Vagina (tissue), 2 donors: ENCODE data around the gene TMEM259.

ENCODE experiments used
- CTCF ChIP-seq, 3 experiments: fragments of 450-650 bp in 2 of 3; fragments of 200-600 bp in 1 of 3; sonication (generic) in 1 of 3; IDR thresholded peaks; one replicate each; pipeline ENCODE4 v1.5.1; 2017 to 2019; ENCODE audit warnings: antibody characterized with exemption in 3 of 3, mild to moderate bottlenecking in 2 of 3, moderate library complexity in 2 of 3
- POLR2A ChIP-seq, 2 donors: fragments of 450-650 bp; IDR thresholded peaks; one replicate each; pipeline ENCODE4 v1.6.1; 2017; ENCODE audit warnings: antibody characterized with exemption in 2 of 2, mild to moderate bottlenecking in 2 of 2, moderate library complexity in 2 of 2
- POLR2AphosphoS5 ChIP-seq, 2 donors: sonication (generic); formaldehyde crosslinking; IDR thresholded peaks; one replicate each; pipeline ENCODE4 v1.9.0; 2017; ENCODE audit warnings: antibody characterized with exemption in 2 of 2, mild to moderate bottlenecking in 2 of 2, low read depth in 1 of 2; ENCODE audit not compliant: insufficient read depth in 1 of 2

GRCh38 chr19:993361-993830, 27.5 kb downstream of the TMEM259 start:
- TF ChIP-seq CTCF (IDR thresholded peaks at IDR 0.05) = no peak
- no peak for TF ChIP-seq POLR2A (IDR thresholded peaks at IDR 0.05)
- TF ChIP-seq POLR2AphosphoS5 (IDR thresholded peaks at IDR 0.05; ENCODE audit: insufficient read depth in 1 of 2, low read depth in 1 of 2) = no peak
